ENCODE measurements around the gene ZNF562.

- peak; percentile 85 for TF ChIP-seq POLR2AphosphoS5 (IDR thresholded peaks at IDR 0.05; ENCODE audit: borderline replicate concordance, low read depth, low read length)
- no peak for TF ChIP-seq EZH2 (IDR thresholded peaks at IDR 0.05)
These were observed at the start of gene ZNF562 for GRCh38 chr19:9674663-9675357.
